HEK293 (cell line): Measurements from ENCODE around the gene INPP5A.

ENCODE experiments used
- ATF2 ChIP-seq: fragments of 450-650 bp; formaldehyde crosslinking; IDR thresholded peaks from 2 replicates; pipeline ENCODE4 v1.5.1; 2016; ENCODE audit warnings: missing biosample characterization, missing genetic modification characterization, low read depth
- EGR2 ChIP-seq: fragments of 450-650 bp; formaldehyde crosslinking; IDR thresholded peaks from 2 replicates; pipeline ENCODE4 v1.5.1; 2016; ENCODE audit warnings: low read depth, missing biosample characterization, missing genetic modification characterization
- GLI4 ChIP-seq: fragments of 450-650 bp; formaldehyde crosslinking; IDR thresholded peaks from 2 replicates; pipeline ENCODE4 v1.5.1; 2016; ENCODE audit warnings: missing biosample characterization, missing genetic modification characterization
- HOXA7 ChIP-seq: sonication (generic); formaldehyde crosslinking; IDR thresholded peaks from 2 replicates; pipeline ENCODE4 v1.8.1; 2022; ENCODE audit warnings: missing genetic modification reagents, borderline replicate concordance
- HOXD13 ChIP-seq: sonication (generic); formaldehyde crosslinking; IDR thresholded peaks from 2 replicates; pipeline ENCODE4 v1.8.0; 2022; ENCODE audit warnings: missing genetic modification reagents, borderline replicate concordance
- OSR2 ChIP-seq: fragments of 450-650 bp; formaldehyde crosslinking; IDR thresholded peaks from 2 replicates; pipeline ENCODE4 v1.5.1; 2016; ENCODE audit warnings: missing biosample characterization, missing genetic modification characterization
- PRDM2 ChIP-seq: fragments of 450-650 bp; formaldehyde crosslinking; IDR thresholded peaks from 2 replicates; pipeline ENCODE4 v1.5.1; 2016; ENCODE audit warnings: missing biosample characterization, missing genetic modification characterization, borderline replicate concordance
- SALL2 ChIP-seq: fragments of 450-650 bp; formaldehyde crosslinking; IDR thresholded peaks from 2 replicates; pipeline ENCODE4 v1.5.0; 2017; ENCODE audit warnings: missing biosample characterization, mild to moderate bottlenecking, missing genetic modification characterization, borderline replicate concordance
- YY1 ChIP-seq: fragments of 450-650 bp; formaldehyde crosslinking; IDR thresholded peaks from 2 replicates; pipeline ENCODE4 v1.5.1; 2018; ENCODE audit warnings: missing biosample characterization, missing genetic modification characterization
- ZBTB49 ChIP-seq: fragments of 450-650 bp; formaldehyde crosslinking; IDR thresholded peaks from 2 replicates; pipeline ENCODE4 v1.5.1; 2016; ENCODE audit warnings: missing biosample characterization, missing genetic modification characterization, low read depth
- ZEB2 ChIP-seq: fragments of 450-650 bp; formaldehyde crosslinking; IDR thresholded peaks from 2 replicates; pipeline ENCODE4 v1.5.1; 2016; ENCODE audit warnings: missing biosample characterization, missing genetic modification characterization
- ZFP3 ChIP-seq: fragments of 450-650 bp; formaldehyde crosslinking; IDR thresholded peaks from 2 replicates; pipeline ENCODE4 v1.5.1; 2016; ENCODE audit warnings: low read depth, missing biosample characterization, missing genetic modification characterization
- ZNF133 ChIP-seq: fragments of 450-650 bp; formaldehyde crosslinking; IDR thresholded peaks from 2 replicates; pipeline ENCODE4 v1.5.1; 2016; ENCODE audit warnings: missing biosample characterization, missing genetic modification characterization
- ZNF140 ChIP-seq: fragments of 450-650 bp; formaldehyde crosslinking; IDR thresholded peaks from 2 replicates; pipeline ENCODE4 v1.5.1; 2016; ENCODE audit warnings: missing biosample characterization, missing genetic modification characterization
- ZNF174 ChIP-seq: fragments of 450-650 bp; formaldehyde crosslinking; IDR thresholded peaks from 2 replicates; pipeline ENCODE4 v1.5.0; 2017; ENCODE audit warnings: missing biosample characterization, mild to moderate bottlenecking, missing genetic modification characterization
- ZNF211 ChIP-seq: fragments of 450-650 bp; formaldehyde crosslinking; IDR thresholded peaks from 2 replicates; pipeline ENCODE4 v1.5.1; 2016; ENCODE audit warnings: low read depth, missing biosample characterization, missing genetic modification characterization
- ZNF223 ChIP-seq: fragments of 450-650 bp; formaldehyde crosslinking; IDR thresholded peaks from 2 replicates; pipeline ENCODE4 v1.5.1; 2016; ENCODE audit warnings: missing biosample characterization, missing genetic modification characterization
- ZNF302 ChIP-seq: fragments of 450-650 bp; formaldehyde crosslinking; IDR thresholded peaks from 2 replicates; pipeline ENCODE4 v1.5.1; 2016; ENCODE audit warnings: missing biosample characterization, missing genetic modification characterization, low read depth
- ZNF341 ChIP-seq: fragments of 450-650 bp; formaldehyde crosslinking; IDR thresholded peaks from 2 replicates; pipeline ENCODE4; 2016; ENCODE audit warnings: low read depth, missing biosample characterization, missing genetic modification characterization
- ZNF366 ChIP-seq: fragments of 450-650 bp; formaldehyde crosslinking; conservative IDR thresholded peaks from 2 replicates; pipeline ENCODE4 v1.5.1; 2016; ENCODE audit warnings: missing biosample characterization, missing genetic modification characterization
- ZNF404 ChIP-seq: fragments of 450-650 bp; formaldehyde crosslinking; IDR thresholded peaks from 2 replicates; pipeline ENCODE4 v1.5.1; 2017; ENCODE audit warnings: missing biosample characterization, missing genetic modification characterization
- ZNF416 ChIP-seq: fragments of 450-650 bp; formaldehyde crosslinking; IDR thresholded peaks from 2 replicates; pipeline ENCODE4 v1.5.1; 2016; ENCODE audit warnings: missing biosample characterization, missing genetic modification characterization
- ZNF426 ChIP-seq: fragments of 450-650 bp; formaldehyde crosslinking; IDR thresholded peaks from 2 replicates; pipeline ENCODE4 v1.5.1; 2017; ENCODE audit warnings: missing biosample characterization, missing genetic modification characterization, mild to moderate bottlenecking, inconsistent platforms, moderate library complexity
- ZNF449 ChIP-seq: fragments of 450-650 bp; formaldehyde crosslinking; IDR thresholded peaks from 2 replicates; pipeline ENCODE4 v1.5.1; 2017; ENCODE audit warnings: missing biosample characterization, mild to moderate bottlenecking, missing genetic modification characterization, moderate library complexity
- ZNF514 ChIP-seq: fragments of 450-650 bp; formaldehyde crosslinking; IDR thresholded peaks from 2 replicates; pipeline ENCODE4 v1.5.1; 2016; ENCODE audit warnings: missing biosample characterization, missing genetic modification characterization
- ZNF544 ChIP-seq: fragments of 450-650 bp; formaldehyde crosslinking; IDR thresholded peaks from 2 replicates; pipeline ENCODE4 v1.5.0; 2017; ENCODE audit warnings: missing biosample characterization, missing genetic modification characterization
- ZNF561 ChIP-seq: fragments of 450-650 bp; IDR thresholded peaks from 2 replicates; pipeline ENCODE4 v1.5.1; 2018; ENCODE audit warnings: missing biosample characterization, missing genetic modification characterization, borderline replicate concordance
- ZNF571 ChIP-seq: fragments of 450-650 bp; formaldehyde crosslinking; IDR thresholded peaks from 2 replicates; pipeline ENCODE4 v1.5.0; 2017; ENCODE audit warnings: missing biosample characterization, missing genetic modification characterization
- ZSCAN23 ChIP-seq: fragments of 450-650 bp; formaldehyde crosslinking; IDR thresholded peaks from 2 replicates; pipeline ENCODE4 v1.5.1; 2016; ENCODE audit warnings: missing biosample characterization, missing genetic modification characterization
- ZSCAN5A ChIP-seq: fragments of 450-650 bp; formaldehyde crosslinking; IDR thresholded peaks from 2 replicates; pipeline ENCODE4 v1.5.1; 2016; ENCODE audit warnings: missing biosample characterization, missing genetic modification characterization

INPP5A gene

GRCh38 chr10:132566892-132567291, 29.3 kb downstream of the INPP5A start (continued):
- TF ChIP-seq ZNF223 (tag by site-specific recombination) (no peak), GLI4 (no peak), HOXA7 (CRISPR knock-in tag) (no peak), EGR2 (peak; percentile 37; the same call in 1 of the 2 replicates), ZNF514 (tag by site-specific recombination) (no peak), ZNF404 (tag by site-specific recombination) (no peak), ZNF571 (tag by site-specific recombination) (no peak), ZNF416 (no peak), ZNF133 (tag by site-specific recombination) (no peak), ZSCAN23 (tag by site-specific recombination) (no peak), YY1 (tag by site-specific recombination) (no peak), ZNF341 (tag by site-specific recombination) (0 out of 2 replicates have a peak, but pooled peaks have one; percentile 28), HOXD13 (CRISPR knock-in tag) (no peak), ZNF426 (tag by site-specific recombination) (no peak), ZNF366 (tag by site-specific recombination) (no peak), ZFP3 (tag by site-specific recombination) (no peak), SALL2 (tag by site-specific recombination) (no peak), ZSCAN5A (no peak), ZNF302 (no peak), ZNF211 (tag by site-specific recombination) (no peak), OSR2 (tag by site-specific recombination) (peak; percentile 40; the same call in 1 of the 2 replicates), ZNF544 (tag by site-specific recombination) (no peak), ZNF561 (tag by site-specific recombination) (no peak), ZBTB49 (tag by site-specific recombination) (no peak), ATF2 (tag by site-specific recombination) (no peak), ZEB2 (tag by site-specific recombination) (no peak), PRDM2 (tag by site-specific recombination) (no peak), ZNF449 (tag by site-specific recombination) (no peak), ZNF140 (tag by site-specific recombination) (no peak), ZNF174 (tag by site-specific recombination) (no peak)
